DMS53 (cell line): ENCODE data around the gene ENO3.
A peak's percentile ranks its signal among the peaks of the same experiment; 100 is the strongest.

Experiments used
- DNase-seq: peaks from one replicate; lab custom pipeline; 2025; lab: John Stamatoyannopoulos, UW

The ENO3 gene

GRCh38 chr17:4950075-4950745 is 709 bp upstream of the ENO3 start:
- peak; percentile 71 for DNase-seq

GRCh38 chr17:4951486-4951885 is 567 bp downstream of the ENO3 start:
- no peak for DNase-seq

GRCh38 chr17:4953451-4953961 is 2.6 kb downstream of the ENO3 start:
- DNase-seq, result no peak

GRCh38 chr17:4955091-4955490 is 4.2 kb downstream of the ENO3 start:
- DNase-seq, result no peak

- DNase-seq, result no peak
Measured at GRCh38 chr17:4956493-4957061, 5.7 kb downstream of the ENO3 start.

GRCh38 chr17:4958102-4958501 is 7.2 kb downstream of the ENO3 start:
- DNase-seq, result no peak

- no peak for DNase-seq
Measured at GRCh38 chr17:4959261-4959965, 8.5 kb downstream of the ENO3 start.

GRCh38 chr17:4960279-4960922 is 9.5 kb downstream of the ENO3 start:
- DNase-seq, result no peak

- no peak for DNase-seq
Measured at GRCh38 chr17:4965311-4965986, 14.5 kb downstream of the ENO3 start.

GRCh38 chr17:4966844-4967538 is 16.1 kb downstream of the ENO3 start:
- peak; percentile 98 for DNase-seq

- peak; percentile 95 for DNase-seq
Measured at GRCh38 chr17:4967539-4968485, 16.9 kb downstream of the ENO3 start, which contains the start of gene SPAG7. SPAG7 (minus strand) TSS chr17:4967817; CDS start chr17:4967804, 13 bp downstream.

- peak; percentile 51 for DNase-seq
Measured at GRCh38 chr17:4968486-4969046, 17.6 kb downstream of the ENO3 start.

GRCh38 chr17:4969047-4969550 is 18.2 kb downstream of the ENO3 start:
- DNase-seq, result peak; percentile 56

- DNase-seq, result peak; percentile 19
Measured at GRCh38 chr17:4969551-4970173, 18.7 kb downstream of the ENO3 start.

- no peak for DNase-seq
Measured at GRCh38 chr17:4970273-4970672, 19.4 kb downstream of the ENO3 start.

GRCh38 chr17:4971826-4972225 is 20.9 kb downstream of the ENO3 start:
- DNase-seq, result no peak

- DNase-seq, result no peak
Measured at GRCh38 chr17:4972322-4972721, 21.4 kb downstream of the ENO3 start.

GRCh38 chr17:4972752-4973151 is 21.8 kb downstream of the ENO3 start:
- DNase-seq, result no peak
